ENCODE results near the gene TMEM61.
"Not testable (repeated sequence)": the region's sequence is repeated elsewhere in the genome, so short reads cannot be mapped to it uniquely, and the experiment has no call there.

The TMEM61 gene

DNA sequence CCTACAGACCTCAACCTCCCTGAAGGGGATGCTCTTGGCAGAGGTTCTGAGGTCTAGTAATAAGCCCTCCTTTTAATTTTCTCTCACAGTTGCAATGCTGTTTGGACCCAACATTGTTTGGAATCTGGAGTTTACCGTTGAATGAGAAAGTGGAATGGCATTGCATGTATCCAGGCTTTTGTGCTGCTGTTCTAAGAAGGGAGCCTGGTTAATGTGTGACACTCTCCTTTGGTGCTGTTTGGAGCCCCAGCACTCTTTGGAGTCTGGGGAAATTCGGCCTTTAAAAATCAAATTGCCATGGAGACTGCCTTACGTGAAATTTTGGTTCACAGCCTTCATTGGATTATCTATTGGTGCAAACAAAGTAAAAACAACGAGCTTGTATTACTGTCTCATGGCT is 23.7 kb upstream of the TMEM61 start:
- no peak overlapping the region for H3K4me3 ChIP-seq (ENCODE audit: control insufficient read depth, low read depth, low read length)
- DNase-seq (ENCODE audit: low read depth), result no peak
- TF ChIP-seq, protein P1, sequence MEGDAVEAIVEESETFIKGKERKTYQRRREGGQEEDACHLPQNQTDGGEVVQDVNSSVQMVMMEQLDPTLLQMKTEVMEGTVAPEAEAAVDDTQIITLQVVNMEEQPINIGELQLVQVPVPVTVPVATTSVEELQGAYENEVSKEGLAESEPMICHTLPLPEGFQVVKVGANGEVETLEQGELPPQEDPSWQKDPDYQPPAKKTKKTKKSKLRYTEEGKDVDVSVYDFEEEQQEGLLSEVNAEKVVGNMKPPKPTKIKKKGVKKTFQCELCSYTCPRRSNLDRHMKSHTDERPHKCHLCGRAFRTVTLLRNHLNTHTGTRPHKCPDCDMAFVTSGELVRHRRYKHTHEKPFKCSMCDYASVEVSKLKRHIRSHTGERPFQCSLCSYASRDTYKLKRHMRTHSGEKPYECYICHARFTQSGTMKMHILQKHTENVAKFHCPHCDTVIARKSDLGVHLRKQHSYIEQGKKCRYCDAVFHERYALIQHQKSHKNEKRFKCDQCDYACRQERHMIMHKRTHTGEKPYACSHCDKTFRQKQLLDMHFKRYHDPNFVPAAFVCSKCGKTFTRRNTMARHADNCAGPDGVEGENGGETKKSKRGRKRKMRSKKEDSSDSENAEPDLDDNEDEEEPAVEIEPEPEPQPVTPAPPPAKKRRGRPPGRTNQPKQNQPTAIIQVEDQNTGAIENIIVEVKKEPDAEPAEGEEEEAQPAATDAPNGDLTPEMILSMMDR (IDR thresholded peaks at IDR 0.05; ENCODE audit: control insufficient read depth, insufficient read depth, low read depth, low read length, missing control alignments), result no peak

DNA sequence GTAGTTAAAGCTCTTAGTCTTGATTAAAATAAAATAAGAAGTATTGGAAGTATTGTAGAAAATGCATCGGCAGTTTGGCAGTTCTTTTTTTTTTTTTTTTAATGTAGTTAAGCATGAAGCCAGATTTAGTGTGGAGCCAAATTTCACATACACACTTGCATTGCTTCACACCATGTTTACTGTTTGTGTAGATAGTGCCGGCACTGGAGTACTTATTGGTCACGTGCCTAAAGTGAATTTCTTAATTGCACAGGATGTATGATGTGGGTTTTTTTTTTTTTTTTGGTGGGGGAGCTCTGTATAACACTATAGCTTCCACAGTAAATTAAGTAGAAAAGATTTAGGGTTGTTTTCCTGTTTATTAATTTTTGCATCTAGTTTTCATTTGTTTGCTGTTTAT is 21.2 kb upstream of the TMEM61 start:
- no peak overlapping the region for H3K4me3 ChIP-seq (ENCODE audit: control insufficient read depth, low read depth, low read length)
- TF ChIP-seq, protein P1 (IDR thresholded peaks at IDR 0.05; ENCODE audit: control insufficient read depth, insufficient read depth, low read depth, low read length, missing control alignments), result no peak
- no peak for DNase-seq (ENCODE audit: low read depth)

DNA sequence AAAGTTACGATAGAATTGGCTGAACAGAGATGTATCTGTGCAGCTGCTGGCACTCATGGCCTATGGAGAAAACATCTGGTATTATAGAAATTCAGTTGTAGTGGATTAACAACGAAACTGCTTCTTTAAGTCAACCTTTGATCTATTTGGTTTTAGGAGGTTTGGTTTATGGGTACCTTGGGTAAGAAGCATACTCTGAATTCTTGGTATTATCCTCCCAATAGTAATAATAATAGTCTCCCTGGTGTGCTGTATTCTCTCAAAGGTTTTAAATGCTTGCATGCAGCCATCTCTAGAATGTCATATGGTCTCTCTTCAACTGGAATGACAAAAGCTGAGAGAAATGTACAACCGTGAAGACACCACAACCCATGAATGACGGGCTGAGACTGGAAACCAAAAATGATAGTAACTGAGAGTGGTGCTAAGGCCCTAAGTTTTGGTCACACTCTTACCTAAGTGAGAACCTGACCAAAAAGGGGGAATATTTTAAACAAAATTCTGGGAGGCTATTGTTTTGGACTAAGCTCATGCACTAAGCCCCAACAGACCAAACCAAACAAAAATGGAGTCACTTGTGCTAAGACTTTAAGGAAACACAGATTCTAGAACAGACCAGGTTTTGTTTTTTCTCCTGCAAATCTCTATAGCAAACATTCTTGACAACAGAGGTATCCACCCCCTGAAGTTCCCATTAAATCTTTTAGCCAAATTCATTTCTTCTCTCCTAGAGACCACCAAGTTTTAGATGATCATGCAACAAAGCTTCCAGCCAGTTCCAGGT is 17.6 kb upstream of the TMEM61 start:
- DNase-seq (ENCODE audit: low read depth), result no peak
- TF ChIP-seq, protein P1 (IDR thresholded peaks at IDR 0.05; ENCODE audit: control insufficient read depth, insufficient read depth, low read depth, low read length, missing control alignments), result no peak
- no peak overlapping the region for H3K4me3 ChIP-seq (ENCODE audit: control insufficient read depth, low read depth, low read length)

DNA sequence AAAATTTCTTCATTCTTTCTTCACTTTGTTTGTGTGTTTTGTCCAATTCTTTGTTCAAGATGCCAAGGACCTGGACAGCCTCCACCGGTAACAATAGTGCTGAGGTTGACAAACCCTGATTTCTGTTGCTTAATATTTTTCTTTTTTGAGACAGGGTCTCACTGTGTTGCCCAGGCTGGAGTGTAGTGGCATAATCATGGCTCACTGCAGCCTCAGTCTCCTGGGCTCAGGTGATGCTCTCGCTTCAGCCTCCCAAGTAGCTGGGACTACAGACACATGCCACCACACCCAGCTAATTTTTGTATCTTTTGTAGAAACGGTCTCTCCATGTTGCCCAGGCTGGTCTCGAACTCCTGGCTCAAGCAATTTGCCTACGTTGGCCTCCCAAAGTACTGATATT is 16.6 kb upstream of the TMEM61 start:
- DNase-seq (ENCODE audit: low read depth); H3K4me3 ChIP-seq (ENCODE audit: control insufficient read depth, low read depth, low read length): not testable (repeated sequence)

DNA sequence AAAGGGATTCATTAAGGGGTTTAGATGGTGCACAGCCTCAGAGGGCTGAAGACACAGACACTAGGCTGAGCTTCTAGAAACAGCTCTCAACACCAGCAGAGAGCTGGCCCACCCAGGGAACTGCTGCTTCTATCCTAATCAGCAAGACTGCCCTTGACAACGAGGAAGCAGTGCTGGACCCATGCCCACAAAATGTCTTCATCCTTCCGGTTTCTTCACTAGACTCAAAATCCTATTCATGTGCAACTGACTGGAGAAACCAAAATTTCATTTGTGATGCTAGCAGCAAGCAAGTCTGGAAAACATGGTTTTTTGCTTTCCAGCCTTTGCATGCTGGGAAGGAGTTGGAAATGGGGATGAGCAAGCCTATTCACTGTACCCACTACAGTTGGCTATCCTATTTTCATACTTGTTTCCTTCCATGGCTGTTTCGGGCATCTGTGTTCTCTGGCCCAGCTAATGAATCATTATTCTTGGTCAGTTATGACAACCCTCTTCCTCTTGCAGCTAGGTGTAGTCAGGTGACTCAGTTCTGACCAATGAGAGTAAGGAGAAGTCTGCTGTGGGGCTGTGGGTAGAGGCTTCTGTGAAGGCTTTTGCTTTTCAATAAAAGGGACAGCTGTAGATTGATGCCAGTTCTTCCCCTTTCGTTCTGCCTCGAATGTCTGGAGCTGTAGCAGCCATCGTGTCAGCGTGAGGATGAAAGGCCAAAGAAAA is 14.6 kb upstream of the TMEM61 start:
- TF ChIP-seq, protein P1 (IDR thresholded peaks at IDR 0.05; ENCODE audit: control insufficient read depth, insufficient read depth, low read depth, low read length, missing control alignments), result no peak
- DNase-seq (ENCODE audit: low read depth), result no peak
- no peak overlapping the region for H3K4me3 ChIP-seq (ENCODE audit: control insufficient read depth, low read depth, low read length)

DNA sequence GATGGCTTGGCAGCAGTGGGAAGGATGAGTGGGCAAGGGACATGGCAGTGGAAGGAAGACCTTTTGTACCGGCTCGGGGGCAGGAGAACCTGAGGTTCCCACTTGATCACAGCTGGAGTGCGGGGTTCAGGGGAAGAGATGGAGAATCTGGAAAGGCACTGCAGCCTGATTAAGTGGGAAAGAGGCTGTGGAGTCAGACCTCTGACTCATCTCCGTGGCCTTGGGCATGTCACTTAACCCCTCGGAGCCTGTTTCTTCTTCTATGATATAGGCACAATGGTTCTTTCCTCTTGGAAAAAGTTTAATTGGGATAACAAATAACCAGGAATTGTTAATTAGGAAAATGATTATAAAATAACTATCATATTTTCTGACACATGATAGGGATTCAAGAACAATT is 13.1 kb upstream of the TMEM61 start:
- DNase-seq (ENCODE audit: low read depth), result no peak
- TF ChIP-seq, protein P1 (IDR thresholded peaks at IDR 0.05; ENCODE audit: control insufficient read depth, insufficient read depth, low read depth, low read length, missing control alignments), result no peak
- no peak overlapping the region for H3K4me3 ChIP-seq (ENCODE audit: control insufficient read depth, low read depth, low read length)

DNA sequence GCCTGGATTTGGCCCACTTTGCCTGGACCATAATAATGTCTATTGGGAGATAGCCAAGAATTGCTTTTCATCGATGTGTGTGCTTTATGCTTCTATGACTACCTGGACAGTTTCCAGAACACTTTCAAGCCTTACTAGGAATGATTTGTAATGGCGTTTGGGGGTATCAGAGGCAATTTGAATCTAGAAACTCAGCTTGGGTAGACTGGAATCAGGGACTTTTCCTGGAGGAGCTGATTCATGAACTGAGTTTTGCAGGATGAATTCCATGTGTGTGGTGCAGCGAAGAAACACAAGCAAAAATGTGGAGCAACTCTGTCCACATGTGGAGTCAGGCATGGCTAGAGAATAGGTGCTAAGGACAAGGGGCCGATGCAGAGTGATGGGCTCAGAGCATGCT is 11.9 kb upstream of the TMEM61 start:
- TF ChIP-seq, protein P1 (IDR thresholded peaks at IDR 0.05; ENCODE audit: control insufficient read depth, insufficient read depth, low read depth, low read length, missing control alignments), result no peak
- H3K4me3 ChIP-seq (ENCODE audit: control insufficient read depth, low read depth, low read length), result no peak overlapping the region
- DNase-seq (ENCODE audit: low read depth), result no peak
